ENCODE results near the gene IL1RN. TPM values are rescaled to one million over a fixed set of nuclear protein-coding genes. Genes with fewer than 3 reads are reported as not detected.

The IL1RN gene
- total and polyA plus RNA-seq, 2 of the 4 experiments (the other 2 are of a cell fraction) = not detected

DNA sequence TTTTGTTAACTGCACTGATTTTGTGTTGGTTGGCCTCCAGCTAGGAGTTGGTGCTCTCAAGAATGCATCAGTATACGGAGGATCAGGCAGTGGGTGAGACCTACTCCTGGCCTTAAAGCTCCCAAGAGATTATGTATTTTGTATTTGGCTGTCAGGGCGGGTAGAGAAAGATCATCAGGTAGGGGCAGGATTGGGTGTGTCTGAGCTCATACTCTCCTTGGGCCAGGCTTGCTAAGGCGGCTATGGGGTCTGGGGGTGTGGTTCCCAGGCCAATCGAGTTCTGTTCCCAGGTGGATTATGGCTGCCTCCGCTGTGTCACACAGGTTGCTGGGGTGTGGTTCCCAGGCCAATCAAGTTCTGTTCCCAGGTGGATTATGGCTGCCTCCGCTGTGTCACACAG lies 28.9 kb upstream of the IL1RN start:
- H3K4me3 ChIP-seq (ENCODE audit: insufficient read depth, low read depth, low read length) = no peak overlapping the region
- no peak overlapping the region for H3K4ac ChIP-seq (ENCODE audit: low read depth, low read length)
- no peak overlapping the region for H2AFZ ChIP-seq (replicated peaks; ENCODE audit: low read length, poor library complexity)
- no peak overlapping the region for H2AK9ac ChIP-seq (replicated peaks; ENCODE audit: low read depth, low read length, poor library complexity)
- no peaks in the 10 kb centered on the region for H3K9me1 ChIP-seq (ENCODE audit: insufficient read depth, low read length)
- no peaks in the 10 kb centered on the region for H3K9me3 ChIP-seq (ENCODE audit: control insufficient read depth, insufficient read depth, low read length)
- TF ChIP-seq CHD1 (IDR thresholded peaks at IDR 0.05; ENCODE audit: low read depth, low read length) = no peak
- no peak for TF ChIP-seq NFE2L2 (IDR thresholded peaks at IDR 0.05; ENCODE audit: low read depth, low read length)
- no peak for TF ChIP-seq BHLHE40 (IDR thresholded peaks at IDR 0.05; ENCODE audit: low read depth, low read length)
- TF ChIP-seq POLR2A (IDR thresholded peaks at IDR 0.05; ENCODE audit: low read depth, low read length) = no peak
- no peak for TF ChIP-seq MAZ (IDR thresholded peaks at IDR 0.05; ENCODE audit: borderline replicate concordance, low read depth, low read length)
- no TSS peak for BruUV-seq (replicated peaks)
- WGBS, 2 experiments (ENCODE audit: extremely low coverage in 2 of 2, insufficient read length in 1 of 2) = 100% methylated on average over 1 of the region's 6 CpGs; no CpG with 5 or more reads in 1 of the 2 experiments
- no peak overlapping the region for H2BK15ac ChIP-seq (ENCODE audit: low read depth, low read length)
- H4K91ac ChIP-seq (ENCODE audit: insufficient read depth, low read depth, low read length) = no peak overlapping the region
- CTCF ChIA-PET = interaction anchor here (0.6 kb wide), 1 partner anchor 14 kb away, joined by 5 read pairs; no protein-coding TSS in a partner anchor
- dilution Hi-C loops (cut with HindIII; ENCODE audit: low sequenced_read_pairs, unreplicated experiment) (no loop called here), in situ Hi-C loops (cut with MboI; ENCODE audit: low sequenced_read_pairs) (no loop called here), intact Hi-C loops (cut with micrococcal nuclease) (no loop called here)
- H4K8ac ChIP-seq (ENCODE audit: low read depth in 2 of 2, low read length in 2 of 2) = no peak overlapping the region
- no peak overlapping the region for H3K56ac ChIP-seq (ENCODE audit: extremely low read depth, insufficient read depth, low read length)
- H3K14ac ChIP-seq (replicated peaks; ENCODE audit: low read depth, low read length) = no peak overlapping the region
- POLR2A ChIA-PET (ENCODE audit: unreplicated experiment) = no interaction called here
- H3K27me3 ChIP-seq (ENCODE audit: control insufficient read depth, insufficient read depth, low read length) = no peaks in the 10 kb centered on the region
- no peak overlapping the region for H3K23ac ChIP-seq (ENCODE audit: low read depth, low read length)
- H3K27ac ChIP-seq (ENCODE audit: insufficient read depth, low read length) = no peak overlapping the region
- H3K4me2 ChIP-seq (ENCODE audit: low read depth, low read length) = no peak overlapping the region
- H2BK20ac ChIP-seq (ENCODE audit: low read depth, low read length) = no peak overlapping the region
- no peaks in the 10 kb centered on the region for H4K20me1 ChIP-seq (ENCODE audit: insufficient read depth, low read length)
- no peaks in the 10 kb centered on the region for H3K4me1 ChIP-seq (ENCODE audit: control insufficient read depth, insufficient read depth, low read length)
- DNase-seq (no peak), ATAC-seq (ENCODE audit: low read depth) (no peak)
- H3K18ac ChIP-seq (ENCODE audit: low read depth, low read length) = no peak overlapping the region
- H2BK5ac ChIP-seq (ENCODE audit: low read depth, low read length, poor library complexity, severe bottlenecking) = no peak overlapping the region
- H2AK5ac ChIP-seq (ENCODE audit: low read depth, low read length) = no peak overlapping the region
- no peaks in the 10 kb centered on the region for H3K79me1 ChIP-seq (ENCODE audit: low read depth in 1 of 2, low read length in 2 of 2)
- H3K36me3 ChIP-seq (ENCODE audit: control insufficient read depth, insufficient read depth, low read length) = no peaks in the 10 kb centered on the region
- H4K5ac ChIP-seq (ENCODE audit: low read depth, low read length) = no peak overlapping the region
- H3K9ac ChIP-seq (ENCODE audit: low read depth, low read length) = no peak overlapping the region
- no peak overlapping the region for H2BK120ac ChIP-seq (ENCODE audit: low read depth, low read length)

All from IMR-90 (cell line).